Measurements from ENCODE around the gene ME1. TPM values are rescaled to one million over a fixed set of nuclear protein-coding genes. Genes with fewer than 3 reads are reported as not detected.
A peak's percentile ranks its signal among the peaks of the same experiment; 100 is the strongest.

Gene ME1
- total and polyA plus RNA-seq, 2 of the 13 experiments (the other 11 are each of a cell fraction or from before 2014, with no cell fraction given): not detected

DNA sequence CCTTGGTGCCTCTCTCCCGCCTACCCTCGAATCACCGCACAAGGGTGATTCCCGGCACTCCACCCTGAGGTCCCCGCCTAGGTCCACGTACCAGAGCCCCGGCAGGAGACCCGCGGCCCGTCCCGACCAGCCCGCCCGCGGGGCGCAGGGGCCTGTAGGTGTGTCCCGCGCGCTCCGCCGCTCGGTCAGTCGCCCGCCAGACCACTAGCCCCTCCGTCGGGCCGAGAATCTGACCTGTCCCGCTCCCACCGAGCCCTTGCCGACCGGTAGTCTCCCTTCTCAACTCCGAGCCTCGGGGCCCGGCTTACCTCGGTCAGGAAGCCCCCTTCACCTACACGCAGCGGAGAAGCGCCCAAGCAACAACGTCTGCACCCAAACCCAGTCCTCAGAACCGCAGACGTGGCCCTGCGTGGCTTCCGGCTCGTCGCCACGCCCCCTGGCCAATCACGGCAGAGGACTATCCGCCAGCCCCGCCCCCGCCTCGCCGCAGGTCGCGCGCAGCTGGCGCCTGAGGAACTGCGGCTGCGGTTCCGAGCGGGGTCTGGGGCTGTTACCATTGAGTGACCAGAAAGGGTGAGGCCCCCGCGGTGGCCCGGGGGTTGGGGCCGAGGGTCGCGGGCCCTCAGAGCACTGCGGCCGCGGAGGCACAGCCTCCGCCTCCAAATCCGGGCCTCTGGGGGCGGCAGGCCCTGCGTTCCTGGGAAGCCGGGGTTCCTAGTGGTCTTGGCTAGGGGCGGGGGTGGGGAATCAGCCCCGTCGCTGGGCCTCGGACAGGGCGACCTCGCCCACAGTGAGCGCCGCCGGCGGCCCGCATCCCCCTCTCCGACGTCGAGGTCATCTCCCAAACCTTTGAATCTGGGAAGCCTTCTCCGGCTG lies 237.7 kb downstream of the ME1 start, which contains the start of the genes PGM3 and RWDD2A (continued):
- TF ChIP-seq PAWR (CRISPR knock-in tag; IDR thresholded peaks at IDR 0.05; ENCODE audit: borderline replicate concordance): no peak
- TF ChIP-seq ZNF562 (CRISPR knock-in tag; IDR thresholded peaks at IDR 0.05; ENCODE audit: borderline replicate concordance): no peak
- peak; percentile 27; the same call in 1 of the 2 replicates for TF ChIP-seq ISL2 (CRISPR knock-in tag; IDR thresholded peaks at IDR 0.05)
- peak; percentile 73; the same call in 1 of the 2 replicates for TF ChIP-seq ZNF558 (CRISPR knock-in tag; IDR thresholded peaks at IDR 0.05; ENCODE audit: borderline replicate concordance)
- TF ChIP-seq ZNF768 (CRISPR knock-in tag; IDR thresholded peaks at IDR 0.05): 0 out of 2 replicates have a peak, but pooled peaks have one; percentile 66
- TF ChIP-seq, protein P1, sequence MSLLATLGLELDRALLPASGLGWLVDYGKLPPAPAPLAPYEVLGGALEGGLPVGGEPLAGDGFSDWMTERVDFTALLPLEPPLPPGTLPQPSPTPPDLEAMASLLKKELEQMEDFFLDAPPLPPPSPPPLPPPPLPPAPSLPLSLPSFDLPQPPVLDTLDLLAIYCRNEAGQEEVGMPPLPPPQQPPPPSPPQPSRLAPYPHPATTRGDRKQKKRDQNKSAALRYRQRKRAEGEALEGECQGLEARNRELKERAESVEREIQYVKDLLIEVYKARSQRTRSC (CRISPR knock-in tag; IDR thresholded peaks at IDR 0.05; ENCODE audit: low read depth): no peak
- 0 out of 2 replicates have a peak, but pooled peaks have one; percentile 36 for TF ChIP-seq KLF13 (CRISPR knock-in tag; IDR thresholded peaks at IDR 0.05)
- TF ChIP-seq, protein P2, sequence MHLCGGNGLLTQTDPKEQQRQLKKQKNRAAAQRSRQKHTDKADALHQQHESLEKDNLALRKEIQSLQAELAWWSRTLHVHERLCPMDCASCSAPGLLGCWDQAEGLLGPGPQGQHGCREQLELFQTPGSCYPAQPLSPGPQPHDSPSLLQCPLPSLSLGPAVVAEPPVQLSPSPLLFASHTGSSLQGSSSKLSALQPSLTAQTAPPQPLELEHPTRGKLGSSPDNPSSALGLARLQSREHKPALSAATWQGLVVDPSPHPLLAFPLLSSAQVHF (CRISPR knock-in tag; IDR thresholded peaks at IDR 0.05): peak; percentile 34; the same call in 1 of the 2 replicates
- TF ChIP-seq ZNF563 (CRISPR knock-in tag; IDR thresholded peaks at IDR 0.05): no peak
- TF ChIP-seq, protein P3, sequence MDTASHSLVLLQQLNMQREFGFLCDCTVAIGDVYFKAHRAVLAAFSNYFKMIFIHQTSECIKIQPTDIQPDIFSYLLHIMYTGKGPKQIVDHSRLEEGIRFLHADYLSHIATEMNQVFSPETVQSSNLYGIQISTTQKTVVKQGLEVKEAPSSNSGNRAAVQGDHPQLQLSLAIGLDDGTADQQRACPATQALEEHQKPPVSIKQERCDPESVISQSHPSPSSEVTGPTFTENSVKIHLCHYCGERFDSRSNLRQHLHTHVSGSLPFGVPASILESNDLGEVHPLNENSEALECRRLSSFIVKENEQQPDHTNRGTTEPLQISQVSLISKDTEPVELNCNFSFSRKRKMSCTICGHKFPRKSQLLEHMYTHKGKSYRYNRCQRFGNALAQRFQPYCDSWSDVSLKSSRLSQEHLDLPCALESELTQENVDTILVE (CRISPR knock-in tag; IDR thresholded peaks at IDR 0.05): 0 out of 2 replicates have a peak, but pooled peaks have one; percentile 47
- peak; percentile 44 for TF ChIP-seq ZNF883 (CRISPR knock-in tag; IDR thresholded peaks at IDR 0.05; ENCODE audit: not compliant biosample characterization)
- TF ChIP-seq, protein P4, sequence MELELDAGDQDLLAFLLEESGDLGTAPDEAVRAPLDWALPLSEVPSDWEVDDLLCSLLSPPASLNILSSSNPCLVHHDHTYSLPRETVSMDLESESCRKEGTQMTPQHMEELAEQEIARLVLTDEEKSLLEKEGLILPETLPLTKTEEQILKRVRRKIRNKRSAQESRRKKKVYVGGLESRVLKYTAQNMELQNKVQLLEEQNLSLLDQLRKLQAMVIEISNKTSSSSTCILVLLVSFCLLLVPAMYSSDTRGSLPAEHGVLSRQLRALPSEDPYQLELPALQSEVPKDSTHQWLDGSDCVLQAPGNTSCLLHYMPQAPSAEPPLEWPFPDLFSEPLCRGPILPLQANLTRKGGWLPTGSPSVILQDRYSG (CRISPR knock-in tag; IDR thresholded peaks at IDR 0.05): no peak
- TF ChIP-seq KLF16 (CRISPR knock-in tag; IDR thresholded peaks at IDR 0.05): peak in 1 of 2 experiments; percentile 69; a peak in 2 of 4 replicates
- TF ChIP-seq, protein P5, sequence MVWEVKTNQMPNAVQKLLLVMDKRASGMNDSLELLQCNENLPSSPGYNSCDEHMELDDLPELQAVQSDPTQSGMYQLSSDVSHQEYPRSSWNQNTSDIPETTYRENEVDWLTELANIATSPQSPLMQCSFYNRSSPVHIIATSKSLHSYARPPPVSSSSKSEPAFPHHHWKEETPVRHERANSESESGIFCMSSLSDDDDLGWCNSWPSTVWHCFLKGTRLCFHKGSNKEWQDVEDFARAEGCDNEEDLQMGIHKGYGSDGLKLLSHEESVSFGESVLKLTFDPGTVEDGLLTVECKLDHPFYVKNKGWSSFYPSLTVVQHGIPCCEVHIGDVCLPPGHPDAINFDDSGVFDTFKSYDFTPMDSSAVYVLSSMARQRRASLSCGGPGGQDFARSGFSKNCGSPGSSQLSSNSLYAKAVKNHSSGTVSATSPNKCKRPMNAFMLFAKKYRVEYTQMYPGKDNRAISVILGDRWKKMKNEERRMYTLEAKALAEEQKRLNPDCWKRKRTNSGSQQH (CRISPR knock-in tag; IDR thresholded peaks at IDR 0.05; ENCODE audit: low read depth): no peak
- TF ChIP-seq, protein P6, sequence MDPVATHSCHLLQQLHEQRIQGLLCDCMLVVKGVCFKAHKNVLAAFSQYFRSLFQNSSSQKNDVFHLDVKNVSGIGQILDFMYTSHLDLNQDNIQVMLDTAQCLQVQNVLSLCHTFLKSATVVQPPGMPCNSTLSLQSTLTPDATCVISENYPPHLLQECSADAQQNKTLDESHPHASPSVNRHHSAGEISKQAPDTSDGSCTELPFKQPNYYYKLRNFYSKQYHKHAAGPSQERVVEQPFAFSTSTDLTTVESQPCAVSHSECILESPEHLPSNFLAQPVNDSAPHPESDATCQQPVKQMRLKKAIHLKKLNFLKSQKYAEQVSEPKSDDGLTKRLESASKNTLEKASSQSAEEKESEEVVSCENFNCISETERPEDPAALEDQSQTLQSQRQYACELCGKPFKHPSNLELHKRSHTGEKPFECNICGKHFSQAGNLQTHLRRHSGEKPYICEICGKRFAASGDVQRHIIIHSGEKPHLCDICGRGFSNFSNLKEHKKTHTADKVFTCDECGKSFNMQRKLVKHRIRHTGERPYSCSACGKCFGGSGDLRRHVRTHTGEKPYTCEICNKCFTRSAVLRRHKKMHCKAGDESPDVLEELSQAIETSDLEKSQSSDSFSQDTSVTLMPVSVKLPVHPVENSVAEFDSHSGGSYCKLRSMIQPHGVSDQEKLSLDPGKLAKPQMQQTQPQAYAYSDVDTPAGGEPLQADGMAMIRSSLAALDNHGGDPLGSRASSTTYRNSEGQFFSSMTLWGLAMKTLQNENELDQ (CRISPR knock-in tag; IDR thresholded peaks at IDR 0.05; ENCODE audit: borderline replicate concordance): no peak
- no peak for TF ChIP-seq SUZ12 (IDR thresholded peaks at IDR 0.05; ENCODE audit: low read depth, low read length)
- TF ChIP-seq, protein P7, sequence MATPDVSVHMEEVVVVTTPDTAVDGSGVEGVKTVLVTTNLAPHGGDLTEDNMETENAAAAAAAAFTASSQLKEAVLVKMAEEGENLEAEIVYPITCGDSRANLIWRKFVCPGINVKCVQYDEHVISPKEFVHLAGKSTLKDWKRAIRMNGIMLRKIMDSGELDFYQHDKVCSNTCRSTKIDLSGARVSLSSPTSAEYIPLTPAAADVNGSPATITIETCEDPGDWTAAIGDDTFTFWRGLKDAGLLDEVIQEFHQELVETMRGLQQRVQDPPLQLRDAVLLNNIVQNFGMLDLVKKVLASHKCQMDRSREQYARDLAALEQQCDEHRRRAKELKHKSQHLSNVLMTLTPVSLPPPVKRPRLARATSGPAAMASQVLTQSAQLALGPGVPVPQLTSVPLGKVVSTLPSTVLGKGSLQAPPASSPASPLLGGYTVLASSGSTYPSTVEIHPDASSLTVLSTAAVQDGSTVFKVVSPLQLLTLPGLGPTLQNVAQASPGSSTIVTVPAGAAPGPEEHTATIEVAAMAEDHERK (CRISPR knock-in tag; IDR thresholded peaks at IDR 0.05; ENCODE audit: low read depth): peak; percentile 44
